ENCODE results near the gene HMOX1. TPM values are rescaled to one million over a fixed set of nuclear protein-coding genes. Genes with fewer than 3 reads are reported as not detected.
A peak's percentile ranks its signal among the peaks of the same experiment; 100 is the strongest.

HMOX1 gene
- total and polyA plus RNA-seq, 2 of the 13 experiments (the other 11 are each of a cell fraction or from before 2014, with no cell fraction given) = 53.6 to 67.4 TPM

- TF ChIP-seq YEATS4 (CRISPR knock-in tag; IDR thresholded peaks at IDR 0.05; ENCODE audit: borderline replicate concordance) = peak; percentile 49; the same call in 1 of the 2 replicates
- no peak for TF ChIP-seq CSRNP1 (CRISPR knock-in tag; IDR thresholded peaks at IDR 0.05)
- no peak for TF ChIP-seq ZZZ3 (CRISPR knock-in tag; IDR thresholded peaks at IDR 0.05; ENCODE audit: borderline replicate concordance)
- TF ChIP-seq HNF1A (IDR thresholded peaks at IDR 0.05; ENCODE audit: low read depth) = no peak
- TF ChIP-seq HNF1A (CRISPR knock-in tag; IDR thresholded peaks at IDR 0.05; ENCODE audit: borderline replicate concordance) = no peak
- TF ChIP-seq BCL3 (CRISPR knock-in tag; IDR thresholded peaks at IDR 0.05) = no peak
- no peak for TF ChIP-seq EEA1 (CRISPR knock-in tag; IDR thresholded peaks at IDR 0.05; ENCODE audit: borderline replicate concordance)
- no peak for TF ChIP-seq TEAD2 (CRISPR knock-in tag; IDR thresholded peaks at IDR 0.05)
- TF ChIP-seq ZNF280D (CRISPR knock-in tag; IDR thresholded peaks at IDR 0.05) = no peak
- TF ChIP-seq MTA1 (CRISPR knock-in tag; IDR thresholded peaks at IDR 0.05; ENCODE audit: borderline replicate concordance) = no peak; the same call in 1 of the 2 replicates
- TF ChIP-seq HBP1 (CRISPR knock-in tag; IDR thresholded peaks at IDR 0.05; ENCODE audit: low read depth) = no peak
- TF ChIP-seq ZNF468 (CRISPR knock-in tag; IDR thresholded peaks at IDR 0.05) = no peak
- 0 out of 2 replicates have a peak, but pooled peaks have one; percentile 16 for TF ChIP-seq RXRA (CRISPR knock-in tag; IDR thresholded peaks at IDR 0.05)
- TF ChIP-seq KLF11 (CRISPR knock-in tag; IDR thresholded peaks at IDR 0.05) = no peak
Measured at GRCh38 chr22:35352214-35353111, 28.4 kb upstream of the HMOX1 start (continued).
